Daoy (cell line): Measurements from ENCODE around the gene PHYH. TPM values are rescaled to one million over a fixed set of nuclear protein-coding genes. Genes with fewer than 3 reads are reported as not detected.
"Not testable (repeated sequence)": the region's sequence is repeated elsewhere in the genome, so short reads cannot be mapped to it uniquely, and the experiment has no call there.

Experiments used
- DNase-seq: peaks from one replicate; pipeline ENCODE4 v3.0.0-alpha.2; 2015; ENCODE audit warnings: low read depth
- total RNA-seq: library from RNA; depleted of rRNA; stranded (reverse); fragments of >200 nt; shearing (Covaris generic); gene quantifications from 2 replicates; pipeline ENCODE4 v1.2.3, GENCODE V29; 2014

Gene PHYH
- total RNA-seq, 1 experiment from 2014 or later = 1.7 TPM

DNA sequence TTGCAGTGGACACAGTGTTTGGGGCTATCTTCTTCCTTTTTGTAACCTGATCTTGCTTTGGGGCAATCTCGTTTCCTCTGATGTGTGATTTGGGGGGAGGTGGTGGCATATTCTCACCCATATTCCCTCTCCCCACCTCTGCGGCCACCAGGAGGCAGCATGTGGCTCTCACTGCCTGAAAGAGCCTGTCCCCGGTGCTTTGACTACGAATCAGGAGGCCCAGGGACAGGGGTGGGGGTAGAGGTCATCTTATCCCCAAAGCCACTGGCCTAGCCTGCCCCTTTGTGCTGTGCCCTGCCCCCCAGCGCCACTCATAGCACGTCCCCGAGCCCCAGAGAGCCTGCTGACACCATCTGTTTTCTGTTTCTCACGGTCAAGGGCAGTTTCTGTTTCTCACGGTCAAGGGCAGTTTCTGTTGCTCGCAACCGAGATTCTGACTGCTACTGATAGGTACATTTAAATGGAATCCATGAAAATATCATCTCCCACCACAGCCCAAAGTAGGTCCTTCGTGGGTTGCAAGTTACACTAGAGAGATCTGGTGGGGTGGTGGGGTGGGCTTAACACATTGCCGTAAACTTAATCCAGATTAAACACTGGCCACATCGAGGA lies 28.2 kb downstream of the PHYH start:
- DNase-seq = peak; percentile 13

DNA sequence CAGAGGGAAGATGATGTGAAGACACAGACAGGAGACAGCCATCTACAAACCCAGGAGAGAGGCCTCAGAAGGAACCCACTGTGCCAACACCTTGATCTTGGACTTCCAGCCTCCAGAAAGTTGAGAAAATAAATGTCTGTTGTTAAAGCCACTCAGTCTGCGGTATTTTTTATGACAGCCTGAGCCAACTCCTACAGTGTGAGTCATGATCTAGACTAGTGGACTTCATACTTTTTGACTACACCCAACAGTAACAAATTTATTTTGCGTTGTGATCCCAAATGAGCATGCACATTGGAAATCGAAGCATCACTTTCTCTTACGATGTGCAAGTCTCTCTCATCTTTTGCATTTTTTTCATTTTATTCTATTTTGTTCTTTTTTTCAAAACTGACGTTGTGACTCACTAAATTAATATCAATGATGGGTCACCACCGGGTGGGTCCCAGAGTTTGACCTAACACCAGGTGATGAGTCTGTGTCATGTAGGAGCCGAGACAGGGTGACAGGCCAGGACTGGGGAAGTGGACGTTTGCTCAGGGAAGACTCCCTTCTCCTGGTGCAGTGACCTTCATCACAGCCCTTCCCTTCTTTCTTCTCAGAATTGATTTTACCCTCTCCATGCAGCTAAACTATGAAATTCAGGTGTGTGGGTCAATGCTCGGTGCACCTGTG lies 28.9 kb downstream of the PHYH start:
- peak; percentile 41 for DNase-seq

DNA sequence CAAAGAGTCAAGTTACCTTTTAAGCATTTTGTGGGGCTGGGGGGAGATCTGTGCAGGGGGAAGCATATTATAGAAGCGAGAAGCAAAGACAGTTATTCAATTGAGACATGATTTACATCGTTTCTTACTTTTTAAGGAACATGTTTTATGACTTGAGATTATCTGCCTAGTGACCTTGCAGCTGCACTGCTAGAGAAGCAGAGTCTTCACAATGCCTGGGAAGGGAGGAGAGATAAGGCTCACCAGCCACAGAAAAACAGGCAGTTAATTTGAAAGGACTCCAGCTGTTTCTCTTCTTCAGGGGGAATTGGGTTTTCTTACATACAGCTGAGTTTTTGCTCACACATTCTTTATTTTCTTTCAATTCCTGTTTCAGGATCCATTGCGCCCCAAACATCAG lies 31.0 kb downstream of the PHYH start:
- DNase-seq = no peak

DNA sequence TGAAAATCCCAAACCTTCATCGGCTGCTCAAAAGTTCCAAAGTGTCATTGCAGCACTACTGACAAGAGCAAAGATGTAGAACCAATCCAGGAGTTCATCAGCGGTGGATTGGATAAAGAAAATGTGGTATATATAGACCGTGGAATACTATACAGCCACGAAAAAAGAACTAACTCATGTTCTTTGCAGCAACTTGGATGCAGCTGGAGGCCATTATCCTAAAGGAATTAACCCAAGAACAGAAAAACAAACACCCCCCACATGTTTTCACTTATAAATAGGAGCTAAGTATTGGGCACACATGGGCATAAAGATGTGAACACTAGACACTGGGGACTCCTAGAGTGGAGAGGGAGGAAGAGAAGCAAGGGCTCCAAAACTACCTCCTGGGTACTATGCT lies 31.6 kb downstream of the PHYH start:
- no peak for DNase-seq

DNA sequence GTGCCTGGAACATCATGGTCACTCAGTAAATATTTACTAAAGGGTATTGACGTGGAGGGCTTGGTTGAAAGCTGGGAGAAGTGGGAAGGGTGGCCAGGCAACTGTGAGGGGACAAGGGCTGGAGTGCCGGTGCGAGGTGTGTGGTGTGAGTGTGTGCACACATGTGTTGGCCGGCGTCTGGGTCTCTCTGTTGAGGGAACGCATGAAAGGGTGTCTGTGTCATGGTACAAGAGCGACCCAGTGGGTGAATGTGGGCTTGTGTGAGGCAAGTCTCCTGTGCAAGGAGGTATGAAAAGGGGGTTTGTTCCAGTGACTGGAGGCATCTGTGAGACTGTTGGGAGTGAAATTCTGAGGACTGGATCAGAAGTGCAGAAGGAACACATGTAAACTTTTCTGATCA lies 36.3 kb downstream of the PHYH start:
- no peak for DNase-seq

DNA sequence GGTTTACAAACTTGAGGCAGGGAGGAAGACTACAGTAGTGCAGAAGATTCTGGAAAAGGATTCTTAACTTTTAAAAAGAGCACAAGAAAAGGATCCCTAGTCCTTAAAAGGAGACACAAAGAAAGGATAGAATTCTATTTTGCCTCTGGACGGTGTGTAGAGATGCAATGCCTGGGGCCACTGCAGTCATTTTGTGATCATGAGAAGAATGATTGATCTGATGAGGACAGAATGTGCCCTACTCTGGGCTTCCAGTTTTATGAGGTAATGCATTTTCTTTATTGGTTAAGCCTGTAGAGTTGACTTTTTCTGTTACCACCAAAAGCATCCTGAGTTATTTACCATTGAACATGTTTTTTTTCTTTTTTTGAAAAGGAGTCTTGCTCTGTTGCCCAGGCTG lies 37.4 kb downstream of the PHYH start:
- no peak for DNase-seq

DNA sequence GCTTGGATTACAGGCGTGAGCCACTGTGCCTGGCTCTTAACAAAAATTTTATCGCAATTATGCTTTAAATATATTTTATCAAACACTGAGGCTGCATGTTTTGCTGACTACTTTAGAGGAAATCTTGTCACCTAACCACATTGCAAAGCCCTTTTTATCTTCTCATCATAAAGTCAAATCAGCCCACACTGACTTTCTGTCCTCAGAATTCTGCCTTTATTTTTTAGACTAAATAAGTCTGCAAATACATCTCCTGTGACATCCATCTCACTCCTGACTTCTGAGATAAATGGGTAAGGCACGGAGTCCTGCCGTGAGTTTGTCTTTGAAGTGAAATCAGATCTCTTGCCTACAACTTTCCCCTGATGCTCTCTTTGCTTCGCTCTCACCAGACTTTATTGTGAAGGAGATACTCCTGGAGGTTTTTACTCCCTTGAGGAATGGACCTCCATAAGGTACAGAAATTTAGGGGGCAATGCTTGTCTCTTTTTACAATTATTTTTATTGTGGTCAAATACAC lies 42.2 kb downstream of the PHYH start:
- DNase-seq = no peak

DNA sequence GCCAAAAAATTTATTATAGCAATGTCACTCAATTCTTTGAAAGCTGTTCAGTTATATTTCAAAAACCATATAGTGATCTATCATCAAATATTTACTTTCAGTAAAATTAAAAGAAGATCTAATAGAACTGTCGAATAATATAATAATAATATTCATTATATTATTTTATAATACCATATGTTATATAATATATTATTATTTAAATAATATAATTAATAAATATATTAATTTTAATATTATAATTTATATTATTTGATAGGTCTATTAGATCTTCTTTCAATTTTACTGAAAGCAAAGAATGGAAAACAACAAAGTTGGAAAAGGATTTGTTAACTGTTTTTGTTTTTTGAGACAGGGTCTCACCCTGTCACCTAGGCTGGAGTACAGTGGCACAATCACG lies 43.2 kb downstream of the PHYH start:
- DNase-seq = no peak

DNA sequence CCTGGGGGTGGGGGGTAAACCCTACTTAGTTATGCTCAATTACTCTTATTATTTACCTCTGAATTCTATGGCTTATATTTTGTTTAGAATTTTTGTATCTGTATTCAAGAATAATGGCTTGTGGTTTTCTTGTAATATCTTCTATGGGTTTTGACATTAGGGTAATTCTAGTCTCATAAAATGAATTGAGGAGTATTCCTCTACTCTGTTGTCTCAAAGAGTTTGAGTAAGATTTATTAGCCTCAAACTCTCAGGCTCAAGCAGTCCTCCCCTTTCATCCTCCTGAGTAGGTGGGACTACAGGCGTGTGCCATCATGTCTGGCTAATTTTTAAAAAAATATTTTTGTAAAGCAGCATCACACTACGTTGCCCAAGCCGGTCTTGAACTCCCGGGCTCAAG lies 46.1 kb downstream of the PHYH start:
- DNase-seq = no peak

DNA sequence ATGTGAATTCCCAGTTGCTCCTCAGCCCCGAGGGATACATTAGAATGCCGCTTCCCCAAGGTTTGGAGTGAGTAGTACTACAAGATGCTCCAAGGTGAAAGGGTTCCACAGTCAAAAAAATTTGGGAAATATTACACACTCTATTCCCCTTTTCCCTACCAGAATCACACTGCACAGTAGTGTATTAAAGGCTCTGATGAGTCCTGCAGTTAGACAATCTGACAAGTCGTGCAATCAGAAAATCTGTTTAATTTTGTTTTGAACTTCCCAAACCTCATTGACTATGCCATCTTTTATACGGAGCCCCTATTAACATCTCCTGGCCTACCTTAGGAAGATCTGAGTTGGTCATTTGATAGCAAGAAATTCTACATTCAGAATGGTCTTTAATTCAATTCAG lies 52.1 kb downstream of the PHYH start:
- DNase-seq = no peak

DNA sequence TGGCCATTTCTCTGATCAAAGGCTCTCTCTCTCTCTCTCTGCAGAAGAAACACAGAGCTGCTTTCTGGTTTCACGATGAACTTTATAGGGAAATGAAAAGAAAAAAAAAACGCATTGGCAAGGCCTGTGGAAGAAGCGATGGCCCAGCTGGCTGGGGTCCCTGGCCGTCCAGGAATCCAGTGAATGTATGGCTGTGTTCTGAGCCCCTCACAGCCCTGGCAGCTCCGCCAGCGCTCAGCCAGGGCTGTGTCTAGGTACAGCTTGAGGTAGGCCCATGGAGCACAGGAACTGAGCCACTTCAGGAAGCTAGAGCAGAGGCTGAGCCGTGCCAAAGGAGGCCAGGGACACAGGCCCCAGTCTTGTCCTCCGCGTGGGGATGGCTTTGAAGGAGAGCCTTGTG lies 52.6 kb downstream of the PHYH start:
- DNase-seq = no peak

DNA sequence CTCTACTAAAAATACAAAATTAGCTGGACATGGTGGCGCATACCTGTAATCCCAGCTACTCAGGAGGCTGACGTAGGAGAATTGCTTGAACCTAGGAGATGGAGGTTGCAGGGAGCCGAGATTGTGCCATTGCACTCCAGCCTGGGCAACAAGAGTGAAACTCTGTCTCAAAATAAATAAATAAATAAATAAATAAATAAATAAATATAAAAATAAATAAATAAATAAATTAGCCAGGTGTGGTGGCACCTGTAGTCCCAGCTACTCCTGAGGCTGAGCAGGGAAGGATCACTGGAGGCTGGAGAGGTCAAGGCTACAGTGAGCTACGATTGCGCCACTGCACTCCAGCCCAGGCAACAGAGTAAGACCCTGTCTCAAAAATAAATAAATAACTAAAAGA lies 57.6 kb downstream of the PHYH start:
- not testable (repeated sequence) for DNase-seq

DNA sequence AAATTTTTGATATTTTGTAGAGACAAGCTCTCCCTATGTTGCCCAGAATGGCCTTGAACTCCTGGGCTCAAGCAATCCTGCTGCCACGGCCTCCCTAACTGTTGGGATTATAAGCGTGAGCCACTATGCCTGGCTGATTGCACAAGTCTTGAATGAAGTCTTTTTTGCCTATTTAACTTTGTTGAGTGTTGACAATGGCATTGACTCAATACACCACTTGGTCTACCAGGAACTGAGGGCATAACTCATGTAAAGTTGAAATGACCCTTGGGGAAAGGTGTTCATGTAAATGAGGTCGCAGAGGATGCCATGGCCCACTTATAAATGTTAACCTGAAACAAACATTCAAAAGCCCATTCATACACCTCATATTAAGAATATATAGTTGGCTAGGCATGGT lies 58.3 kb downstream of the PHYH start:
- DNase-seq = no peak

DNA sequence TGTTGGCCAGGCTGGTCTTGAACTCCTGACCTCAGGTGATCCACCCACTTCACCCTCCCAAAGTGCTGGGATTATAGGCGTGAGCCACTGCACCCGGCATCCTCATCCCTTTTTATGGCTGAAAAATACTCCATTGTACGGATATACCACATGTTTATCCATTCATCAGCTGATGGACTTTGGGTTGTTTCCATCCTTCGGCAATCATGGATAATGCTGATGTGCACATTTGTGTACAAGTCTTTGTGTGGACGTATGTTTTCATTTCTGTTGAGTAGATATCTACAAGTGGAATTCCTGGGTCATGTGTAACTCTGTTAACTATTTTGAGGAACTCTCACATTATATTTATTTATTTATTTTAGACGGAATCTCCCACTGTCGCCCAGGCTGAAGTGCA lies 59.9 kb downstream of the PHYH start:
- DNase-seq = no peak

DNA sequence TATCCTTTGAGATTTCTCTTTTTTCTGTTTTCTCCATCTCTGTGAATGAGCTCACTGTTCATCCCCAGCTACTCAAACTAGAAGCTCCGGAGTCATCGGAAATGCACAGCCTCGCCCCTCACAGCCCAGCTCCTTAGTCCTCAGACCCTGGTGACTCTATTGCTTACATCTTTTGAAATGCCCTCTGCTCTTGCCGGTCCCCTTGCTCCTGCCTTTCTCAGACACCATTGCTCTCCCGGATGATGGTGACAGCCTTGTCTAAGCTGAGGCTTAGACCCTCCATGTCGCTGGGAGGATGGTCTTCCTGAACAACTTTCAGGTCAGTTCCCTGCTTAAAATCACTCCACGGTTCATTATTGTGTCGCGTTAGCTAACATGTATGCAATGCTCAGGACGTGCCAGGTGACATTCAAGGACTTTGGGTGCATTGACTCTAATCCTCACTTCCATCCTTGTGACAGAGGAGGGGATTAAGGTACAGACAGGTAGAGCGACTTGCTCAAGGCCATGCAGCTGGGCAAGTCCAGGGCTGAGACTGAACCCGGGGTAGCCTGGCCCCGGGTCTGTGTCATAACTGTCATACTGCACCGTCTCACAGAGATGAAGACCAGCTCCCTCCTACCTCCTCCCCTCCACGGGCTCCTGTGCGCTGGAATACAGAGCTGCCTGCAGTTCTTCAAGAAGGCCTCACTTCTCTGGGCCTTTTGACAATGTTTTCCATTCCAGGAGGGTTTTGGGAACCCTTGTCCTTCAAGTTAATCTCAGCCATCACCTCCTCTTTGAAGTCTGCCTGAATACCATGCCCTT lies 61.4 kb downstream of the PHYH start:
- no peak for DNase-seq

DNA sequence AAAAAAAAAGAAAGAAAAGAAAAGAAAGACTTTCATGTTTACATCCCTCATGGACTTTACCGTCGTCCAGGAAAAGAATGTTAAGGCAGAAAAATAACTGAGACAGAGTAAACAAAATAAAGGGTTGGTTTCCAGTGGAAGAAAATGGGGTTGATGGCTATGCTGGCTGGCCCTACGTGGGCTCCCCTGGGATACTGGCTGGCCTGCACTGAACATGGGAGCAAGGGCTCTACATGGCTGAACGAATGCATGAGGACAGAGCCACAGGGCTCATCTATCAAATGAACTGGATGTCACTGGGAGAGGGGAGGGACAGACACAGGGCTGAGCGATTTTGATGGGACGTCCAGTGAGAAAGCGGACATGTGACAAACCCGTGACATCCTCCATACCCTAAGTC lies 63.2 kb downstream of the PHYH start:
- no peak for DNase-seq

DNA sequence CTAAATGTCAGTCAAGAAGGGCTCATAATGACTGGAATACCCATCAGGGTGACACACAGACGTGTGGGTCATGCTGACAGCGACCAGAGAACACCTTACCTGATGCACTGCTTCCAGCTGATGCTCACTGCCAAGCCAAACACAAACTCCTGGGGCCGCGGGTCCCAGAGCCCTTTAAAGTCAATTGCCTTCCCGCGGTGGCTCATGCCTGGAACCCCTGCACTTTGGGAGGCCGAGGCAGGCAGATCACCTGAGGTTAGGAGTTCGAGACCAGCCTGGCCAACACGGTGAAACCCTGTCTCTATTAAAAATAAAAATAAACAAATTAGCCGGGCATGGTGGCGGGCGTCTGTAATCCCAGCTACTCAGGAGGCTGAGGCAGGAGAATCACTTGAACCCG lies 65.1 kb downstream of the PHYH start:
- not testable (repeated sequence) for DNase-seq

DNA sequence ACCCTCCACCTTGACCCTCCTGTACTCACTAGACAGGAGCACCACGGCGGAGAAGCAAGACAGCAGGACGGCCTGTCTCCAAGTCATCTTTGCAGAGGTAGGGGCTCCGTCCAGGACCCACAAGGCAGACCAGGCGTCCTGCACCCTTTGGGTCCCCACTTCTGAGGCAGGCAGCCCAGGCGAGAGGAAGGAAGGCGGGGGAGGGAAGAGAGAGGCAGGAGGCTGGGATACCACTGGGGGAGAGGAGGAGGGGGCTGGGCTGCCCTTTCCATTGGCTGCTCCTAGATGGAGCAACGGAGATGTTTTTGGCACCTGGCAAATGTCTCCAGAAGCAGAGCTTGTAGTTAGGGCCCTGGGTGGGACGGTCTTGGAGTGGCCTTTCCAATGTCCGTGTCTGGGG lies 65.7 kb downstream of the PHYH start, which contains the start of gene UCMA:
TSS of gene UCMA (minus strand) at position 203 of the 400 bp plus-strand sequence. CDS start at position 87, 116 bp downstream.
- no peak for DNase-seq

DNA sequence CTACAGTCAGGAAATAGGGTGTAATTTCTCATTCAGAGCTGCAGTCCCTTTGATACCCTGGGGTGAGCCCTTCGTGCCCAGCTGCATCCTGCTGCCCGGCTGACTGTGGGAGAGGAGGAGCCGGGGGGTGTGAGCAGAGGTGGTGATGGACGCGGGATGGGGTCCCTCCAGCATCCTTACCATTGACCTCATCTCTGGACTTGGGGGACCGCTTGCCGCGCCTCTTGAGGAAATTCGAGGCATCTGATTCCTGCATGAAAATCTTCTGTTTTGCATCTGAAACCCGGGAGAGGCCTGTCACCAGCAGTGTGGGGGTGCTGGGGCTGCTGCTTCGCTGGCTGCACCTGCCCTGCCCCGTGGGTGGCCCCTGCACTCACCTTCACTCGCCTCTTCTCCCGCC lies 66.5 kb downstream of the PHYH start:
- no peak for DNase-seq

DNA sequence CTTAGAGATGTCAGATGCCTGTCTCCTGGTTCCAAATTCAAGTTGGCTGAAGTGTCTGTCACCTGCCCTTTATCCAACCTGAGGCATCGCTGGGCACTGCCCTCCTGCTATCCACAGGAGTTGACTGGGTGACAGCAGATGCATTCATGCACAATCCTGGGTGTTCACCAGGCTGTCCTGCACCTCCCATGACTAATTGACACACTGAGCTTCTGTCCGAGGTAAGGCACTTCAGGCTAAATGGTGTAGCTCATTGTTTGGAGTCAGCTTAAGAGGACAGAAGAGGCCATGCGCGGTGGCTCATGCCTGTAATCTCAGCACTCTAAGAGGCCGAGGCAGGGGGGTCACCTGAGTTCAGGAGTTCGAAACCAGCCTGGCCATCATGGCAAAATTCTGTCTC lies 68.1 kb downstream of the PHYH start:
- DNase-seq = no peak

DNA sequence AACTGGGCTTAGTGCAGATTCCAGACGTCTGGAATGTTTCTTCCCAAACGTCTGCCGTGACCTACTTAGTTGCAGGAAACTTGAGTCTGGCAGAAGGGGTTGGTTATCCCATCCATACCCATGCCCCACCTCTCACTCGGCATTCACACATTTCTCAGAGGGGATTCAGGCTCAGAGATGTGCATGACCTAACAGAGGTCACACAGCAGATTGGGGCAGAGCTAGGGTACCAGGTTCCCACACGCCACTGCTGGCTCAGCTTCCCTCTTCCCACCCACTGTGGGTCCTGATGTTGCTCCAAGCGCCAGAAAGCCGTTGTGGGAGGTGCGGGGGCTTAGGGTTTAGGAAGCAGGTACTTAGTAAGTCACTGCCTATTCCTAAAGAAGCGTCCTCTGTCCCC lies 68.7 kb downstream of the PHYH start:
- DNase-seq = no peak
